SK-N-SH treated with all-trans-retinoic acid at 6 μM for 48 hours (cell line): ENCODE data around the gene SPNS3.

Experiments
- ARNTL ChIP-seq: fragments of 450-650 bp; formaldehyde crosslinking; IDR thresholded peaks from 2 replicates; pipeline ENCODE4 v1.5.0; 2020; ENCODE audit warnings: low read depth, mild to moderate bottlenecking, moderate library complexity, borderline replicate concordance
- BACH2 ChIP-seq: fragments of 250-450 bp; sonication (Bioruptor Pico); IDR thresholded peaks from 2 replicates; pipeline ENCODE4 v1.9.0; 2021; ENCODE audit warnings: mild to moderate bottlenecking, borderline replicate concordance
- PATZ1 ChIP-seq: fragments of 250-450 bp; sonication (Bioruptor Pico); IDR thresholded peaks from 2 replicates; pipeline ENCODE4 v1.8.0; 2020; ENCODE audit warnings: mild to moderate bottlenecking, moderate library complexity, borderline replicate concordance
- PPARA ChIP-seq: fragments of 250-450 bp; sonication (Bioruptor Pico); IDR thresholded peaks from 2 replicates; pipeline ENCODE4 v1.5.0; 2020; ENCODE audit warnings: mild to moderate bottlenecking, borderline replicate concordance
- RARB ChIP-seq: fragments of 250-450 bp; sonication (Bioruptor Pico); IDR thresholded peaks from 2 replicates; pipeline ENCODE4 v1.8.0; 2021; ENCODE audit warnings: mild to moderate bottlenecking, moderate library complexity
- TCF4 ChIP-seq: fragments of 250-450 bp; sonication (Bioruptor Pico); IDR thresholded peaks from 2 replicates; pipeline ENCODE4 v1.8.0; 2021; ENCODE audit warnings: mild to moderate bottlenecking, moderate library complexity, borderline replicate concordance
- TOX ChIP-seq: fragments of 250-450 bp; sonication (Bioruptor Pico); IDR thresholded peaks from 2 replicates; pipeline ENCODE4 v1.8.0; 2021; ENCODE audit warnings: mild to moderate bottlenecking, moderate library complexity, borderline replicate concordance
- ZFP3 ChIP-seq: fragments of 250-450 bp; sonication (Bioruptor Pico); IDR thresholded peaks from 2 replicates; pipeline ENCODE4 v1.5.0; 2020; ENCODE audit warnings: mild to moderate bottlenecking, moderate library complexity
- ZFP30 ChIP-seq: fragments of 450-650 bp; formaldehyde crosslinking; IDR thresholded peaks from 2 replicates; pipeline ENCODE4 v1.5.0; 2022; ENCODE audit warnings: mild to moderate bottlenecking, moderate library complexity
- TF ChIP-seq, protein P1 (sequence below): fragments of 250-450 bp; sonication (Bioruptor Pico); IDR thresholded peaks from 2 replicates; pipeline ENCODE4 v1.5.1; 2021; ENCODE audit warnings: mild to moderate bottlenecking, moderate library complexity
- TF ChIP-seq, protein P2 (sequence below): fragments of 250-450 bp; sonication (Bioruptor Pico); IDR thresholded peaks from 2 replicates; pipeline ENCODE4 v1.8.0; 2021; ENCODE audit warnings: low read depth, mild to moderate bottlenecking, moderate library complexity, borderline replicate concordance

GRCh38 chr17:4449736-4450135 is 16.0 kb downstream of the SPNS3 start:
- no peak for TF ChIP-seq BACH2 (CRISPR knock-in tag)
- no peak for TF ChIP-seq ZFP3 (CRISPR knock-in tag)
- no peak for TF ChIP-seq PATZ1 (CRISPR knock-in tag)
- TF ChIP-seq ARNTL (CRISPR knock-in tag): no peak
- TF ChIP-seq TOX: no peak
- no peak for TF ChIP-seq RARB (CRISPR knock-in tag)
- TF ChIP-seq, protein P1, sequence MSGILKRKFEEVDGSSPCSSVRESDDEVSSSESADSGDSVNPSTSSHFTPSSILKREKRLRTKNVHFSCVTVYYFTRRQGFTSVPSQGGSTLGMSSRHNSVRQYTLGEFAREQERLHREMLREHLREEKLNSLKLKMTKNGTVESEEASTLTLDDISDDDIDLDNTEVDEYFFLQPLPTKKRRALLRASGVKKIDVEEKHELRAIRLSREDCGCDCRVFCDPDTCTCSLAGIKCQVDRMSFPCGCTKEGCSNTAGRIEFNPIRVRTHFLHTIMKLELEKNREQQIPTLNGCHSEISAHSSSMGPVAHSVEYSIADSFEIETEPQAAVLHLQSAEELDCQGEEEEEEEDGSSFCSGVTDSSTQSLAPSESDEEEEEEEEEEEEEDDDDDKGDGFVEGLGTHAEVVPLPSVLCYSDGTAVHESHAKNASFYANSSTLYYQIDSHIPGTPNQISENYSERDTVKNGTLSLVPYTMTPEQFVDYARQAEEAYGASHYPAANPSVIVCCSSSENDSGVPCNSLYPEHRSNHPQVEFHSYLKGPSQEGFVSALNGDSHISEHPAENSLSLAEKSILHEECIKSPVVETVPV: no peak
- no peak for TF ChIP-seq TCF4 (CRISPR knock-in tag)
- TF ChIP-seq ZFP30 (CRISPR knock-in tag): no peak
- TF ChIP-seq, protein P2, sequence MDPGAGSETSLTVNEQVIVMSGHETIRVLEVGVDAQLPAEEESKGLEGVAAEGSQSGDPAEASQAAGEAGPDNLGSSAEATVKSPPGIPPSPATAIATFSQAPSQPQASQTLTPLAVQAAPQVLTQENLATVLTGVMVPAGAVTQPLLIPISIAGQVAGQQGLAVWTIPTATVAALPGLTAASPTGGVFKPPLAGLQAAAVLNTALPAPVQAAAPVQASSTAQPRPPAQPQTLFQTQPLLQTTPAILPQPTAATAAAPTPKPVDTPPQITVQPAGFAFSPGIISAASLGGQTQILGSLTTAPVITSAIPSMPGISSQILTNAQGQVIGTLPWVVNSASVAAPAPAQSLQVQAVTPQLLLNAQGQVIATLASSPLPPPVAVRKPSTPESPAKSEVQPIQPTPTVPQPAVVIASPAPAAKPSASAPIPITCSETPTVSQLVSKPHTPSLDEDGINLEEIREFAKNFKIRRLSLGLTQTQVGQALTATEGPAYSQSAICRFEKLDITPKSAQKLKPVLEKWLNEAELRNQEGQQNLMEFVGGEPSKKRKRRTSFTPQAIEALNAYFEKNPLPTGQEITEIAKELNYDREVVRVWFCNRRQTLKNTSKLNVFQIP (CRISPR knock-in tag): no peak
- no peak for TF ChIP-seq PPARA (CRISPR knock-in tag)
